H9 (cell line): ENCODE data around the gene RBPJ. TPM values are rescaled to one million over a fixed set of nuclear protein-coding genes. Genes with fewer than 3 reads are reported as not detected.

Experiments used
- DNase-seq: peaks from one replicate; pipeline ENCODE4 v3.0.0-alpha.2; 2017
- H2AFZ ChIP-seq: one replicate; pipeline ENCODE4 v1.6.1; 2013; ENCODE audit warnings: mild to moderate bottlenecking, low read length, control low read depth, moderate library complexity
- H2AK5ac ChIP-seq: 2 replicates; pipeline ENCODE4 v1.6.1; 2013; ENCODE audit warnings: low read length, control low read depth, mixed read lengths; ENCODE audit not compliant: insufficient read length
- H2BK120ac ChIP-seq: one replicate; pipeline ENCODE4 v1.6.1; 2013; ENCODE audit warnings: low read depth, mild to moderate bottlenecking, low read length, control low read depth, inconsistent platforms; ENCODE audit not compliant: poor library complexity, severe bottlenecking
- H2BK12ac ChIP-seq: 2 replicates; pipeline ENCODE4 v1.6.1; 2013; ENCODE audit warnings: low read length, control low read depth, mixed read lengths, low read depth; ENCODE audit not compliant: insufficient read length
- H2BK15ac ChIP-seq: 2 replicates; pipeline ENCODE4 v1.6.1; 2013; ENCODE audit warnings: low read depth, low read length, control low read depth
- H2BK20ac ChIP-seq: one replicate; pipeline ENCODE4 v1.6.1; 2013; ENCODE audit warnings: low read depth, mild to moderate bottlenecking, low read length, control low read depth, inconsistent platforms; ENCODE audit not compliant: poor library complexity, severe bottlenecking
- H2BK5ac ChIP-seq: 2 replicates; pipeline ENCODE4 v1.6.1; 2013; ENCODE audit warnings: low read length, control low read depth, mixed read lengths; ENCODE audit not compliant: insufficient read length
- H3K14ac ChIP-seq: 2 replicates; pipeline ENCODE4 v1.6.1; 2013; ENCODE audit warnings: low read length, control low read depth; ENCODE audit not compliant: insufficient read depth
- H3K18ac ChIP-seq: 2 replicates; pipeline ENCODE4 v1.6.1; 2013; ENCODE audit warnings: low read depth, mild to moderate bottlenecking, mixed read lengths, low read length, control low read depth; ENCODE audit not compliant: insufficient read length
- H3K23ac ChIP-seq: 2 replicates; pipeline ENCODE4 v1.6.1; 2013; ENCODE audit warnings: low read length, control low read depth, mixed read lengths, low read depth; ENCODE audit not compliant: insufficient read length
- H3K23me2 ChIP-seq: 2 replicates; pipeline ENCODE4 v1.6.1; 2013; ENCODE audit warnings: low read depth, mild to moderate bottlenecking, mixed read lengths, low read length, control low read depth; ENCODE audit not compliant: insufficient read length, poor library complexity, severe bottlenecking
- H3K27ac ChIP-seq: 2 replicates; pipeline ENCODE4 v1.5.1; 2013; ENCODE audit warnings: low read length, control low read depth, mixed read lengths, low read depth; ENCODE audit not compliant: insufficient read length
- H3K27me3 ChIP-seq: 2 replicates; pipeline ENCODE4 v1.6.1; 2013; ENCODE audit warnings: low read length, control low read depth, inconsistent platforms; ENCODE audit not compliant: insufficient read depth
- H3K4ac ChIP-seq: 2 replicates; pipeline ENCODE4 v1.6.1; 2013; ENCODE audit warnings: low read depth, mild to moderate bottlenecking, control low read depth, inconsistent platforms, low read length, moderate library complexity
- H3K4me1 ChIP-seq: 2 replicates; pipeline ENCODE4 v1.6.1; 2013; ENCODE audit warnings: low read length, control low read depth, inconsistent platforms; ENCODE audit not compliant: insufficient read depth
- H3K4me2 ChIP-seq: 2 replicates; pipeline ENCODE4 v1.6.1; 2013; ENCODE audit warnings: low read length, control low read depth, mixed read lengths; ENCODE audit not compliant: insufficient read length, insufficient read depth
- H3K56ac ChIP-seq: 2 replicates; pipeline ENCODE4 v1.6.1; 2013; ENCODE audit warnings: low read depth, mild to moderate bottlenecking, mixed read lengths, low read length, control low read depth; ENCODE audit not compliant: insufficient read length
- H3K79me1 ChIP-seq: 2 replicates; pipeline ENCODE4 v1.6.1; 2013; ENCODE audit warnings: low read depth, mild to moderate bottlenecking, moderate library complexity, low read length, control low read depth, inconsistent platforms; ENCODE audit not compliant: insufficient read depth, poor library complexity, severe bottlenecking
- H3K79me2 ChIP-seq: 2 replicates; pipeline ENCODE4 v1.6.1; 2013; ENCODE audit warnings: low read length, control low read depth, inconsistent platforms; ENCODE audit not compliant: insufficient read depth
- H3K9ac ChIP-seq: 2 replicates; pipeline ENCODE4 v1.6.1; 2013; ENCODE audit warnings: low read length, control low read depth, mixed read lengths; ENCODE audit not compliant: insufficient read length; ENCODE audit errors: extremely low read depth
- H3K9me3 ChIP-seq: one replicate; pipeline ENCODE4 v1.6.1; 2013; ENCODE audit warnings: low read depth, low read length, inconsistent platforms; ENCODE audit not compliant: control insufficient read depth
- H3T11ph ChIP-seq: one replicate; pipeline ENCODE4 v1.6.1; 2013; ENCODE audit warnings: mild to moderate bottlenecking, low read length, control low read depth, inconsistent platforms
- H4K20me1 ChIP-seq: one replicate; pipeline ENCODE4 v1.6.1; 2013; ENCODE audit not compliant: control insufficient read depth, insufficient read length, insufficient read depth
- H4K5ac ChIP-seq: 2 replicates; pipeline ENCODE4 v1.6.1; 2013; ENCODE audit warnings: low read depth, mild to moderate bottlenecking, mixed read lengths, low read length, control low read depth; ENCODE audit not compliant: insufficient read length
- H4K8ac ChIP-seq: replicated peaks from 2 replicates; pipeline ENCODE4 v1.6.1; 2013; ENCODE audit warnings: low read length, control low read depth, mixed read lengths, low read depth; ENCODE audit not compliant: insufficient read length
- H4K91ac ChIP-seq: 2 replicates; pipeline ENCODE4 v1.6.1; 2013; ENCODE audit warnings: low read depth, mild to moderate bottlenecking, moderate library complexity, mixed read lengths, low read length, control low read depth; ENCODE audit not compliant: insufficient read length
- H3K27ac Mint-ChIP-seq, 3 experiments: 2 replicates in 2 of 3; 3 replicates in 1 of 3; pipeline ENCODE4 v1.8.0; 2020 to 2021; ENCODE audit warnings: mixed read lengths in 3 of 3, mild to moderate bottlenecking in 1 of 3, moderate library complexity in 1 of 3
- H3K27me3 Mint-ChIP-seq: 2 replicates; pipeline ENCODE4 v1.8.0; 2021; ENCODE audit warnings: low read depth, mild to moderate bottlenecking, moderate library complexity, mixed read lengths
- H3K36me3 Mint-ChIP-seq, 3 experiments: 2 replicates in 2 of 3; 3 replicates in 1 of 3; pipeline ENCODE4 v1.8.0; 2020 to 2021; ENCODE audit warnings: low read depth in 3 of 3, mixed read lengths in 3 of 3; ENCODE audit not compliant: insufficient read depth in 1 of 3
- H3K4me1 Mint-ChIP-seq, 2 experiments: 2 replicates each; pipeline ENCODE4 v1.8.0; 2020; ENCODE audit warnings: mixed read lengths in 2 of 2
- H3K4me3 Mint-ChIP-seq, 2 experiments: 2 replicates in 1 of 2; 3 replicates in 1 of 2; pipeline ENCODE4 v1.8.0; 2020 to 2021; ENCODE audit warnings: mild to moderate bottlenecking in 2 of 2, mixed read lengths in 2 of 2, moderate library complexity in 1 of 2
- H3K9me3 Mint-ChIP-seq, 2 experiments: 2 replicates in 1 of 2; 3 replicates in 1 of 2; pipeline ENCODE4 v1.8.0; 2020; ENCODE audit warnings: mild to moderate bottlenecking in 2 of 2, mixed read lengths in 2 of 2, moderate library complexity in 1 of 2
- CTCF ChIP-seq: fragments of 200-600 bp; sonication (generic); conservative IDR thresholded peaks from 3 replicates; pipeline ENCODE4 v1.8.0; 2021; ENCODE audit warnings: antibody characterized with exemption, mild to moderate bottlenecking
- WGBS: extraction: QIAGEN DNeasy Blood & Tissue Kit; methylation state at CpG from one replicate; pipeline ENCODE4 v1.1.7; 2013; ENCODE audit warnings: missing lambda C conversion rate, low lambda C conversion rate, mixed read lengths; ENCODE audit not compliant: insufficient read length; ENCODE audit errors: extremely low coverage; 5-methylcytosine and 5-hydroxymethylcytosine counted together
- total RNA-seq: library from RNA; stranded (reverse); gene quantifications from 2 replicates; pipeline ENCODE4 v1.2.1, GENCODE V29; 2021

RBPJ gene
- total RNA-seq, 1 experiment from 2014 or later = 166 TPM

- H3K4me2 ChIP-seq = no peak overlapping the region
- no peak overlapping the region for H3K56ac ChIP-seq
- no peaks in the 10 kb centered on the region for H3K79me1 ChIP-seq
- no peak overlapping the region for H4K91ac ChIP-seq
- H4K20me1 ChIP-seq = no peaks in the 10 kb centered on the region
- DNase-seq = no peak
- H2BK20ac ChIP-seq = no peak overlapping the region
- Mint-ChIP-seq H3K4me3 (no peak overlapping the region), H3K27ac (no peak overlapping the region), H3K27me3 (no peaks in the 10 kb centered on the region), H3K36me3 (no peaks in the 10 kb centered on the region; a peak in 2 of 7 replicates), H3K4me1 (peaks cover 54 to 62% of the 10 kb centered on the region in 2 experiments), H3K9me3 (no peaks in the 10 kb centered on the region)
- no peak overlapping the region for H3K14ac ChIP-seq
- WGBS = no CpG with 5 or more reads among the region's 4 CpGs
- H3K23ac ChIP-seq = no peak overlapping the region
- H4K5ac ChIP-seq = no peak overlapping the region
- H2AFZ ChIP-seq = no peak overlapping the region
- no peak overlapping the region for H3T11ph ChIP-seq
- peaks cover 4% of the 10 kb centered on the region for H3K4me1 ChIP-seq
- H3K18ac ChIP-seq = no peak overlapping the region
- H2BK5ac ChIP-seq = no peak overlapping the region
- no peak overlapping the region for H3K4ac ChIP-seq
- no peak overlapping the region for H2BK12ac ChIP-seq
- H4K8ac ChIP-seq = no peak overlapping the region
- no peaks in the 10 kb centered on the region for H3K23me2 ChIP-seq
- no peak overlapping the region for H2BK15ac ChIP-seq
- TF ChIP-seq CTCF = no peak
- H3K9me3 ChIP-seq = no peaks in the 10 kb centered on the region
- H3K27me3 ChIP-seq = no peaks in the 10 kb centered on the region
- no peak overlapping the region for H2AK5ac ChIP-seq
- no peak overlapping the region for H3K27ac ChIP-seq
- peaks cover 75% of the 10 kb centered on the region; the same call in 1 of the 2 replicates for H3K79me2 ChIP-seq
- no peak overlapping the region for H3K9ac ChIP-seq
- no peak overlapping the region for H2BK120ac ChIP-seq
Measured at GRCh38 chr4:26344901-26345564, 24.2 kb downstream of the RBPJ start.
